ENCODE data around the gene MME.
A peak's percentile ranks its signal among the peaks of the same experiment; 100 is the strongest.
"Not testable (repeated sequence)": the region's sequence is repeated elsewhere in the genome, so short reads cannot be mapped to it uniquely, and the experiment has no call there.

MME gene

DNA sequence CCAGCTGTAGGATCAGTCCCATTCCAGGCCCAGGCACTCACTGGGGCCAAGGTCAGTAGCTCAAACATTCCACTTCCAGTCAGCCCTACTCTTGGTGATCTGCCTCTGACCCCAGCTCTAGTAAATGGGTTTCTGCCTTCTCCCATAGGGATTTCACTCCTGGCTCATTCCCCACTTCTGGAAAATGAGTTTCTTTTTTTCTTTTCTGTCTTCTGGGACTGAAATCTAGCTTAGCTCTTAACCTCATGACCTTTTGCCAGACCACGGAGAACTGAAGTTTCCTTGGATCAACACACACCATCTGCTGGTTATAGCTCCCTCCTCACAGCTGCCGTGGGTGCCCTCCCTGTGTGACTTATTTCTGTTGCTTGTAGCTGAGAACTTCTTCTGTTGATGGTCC is 21.3 kb downstream of the MME start:
- Histone ChIP-seq H3K27me3 (ENCODE audit: control insufficient read depth in 5 of 5, insufficient read depth in 4 of 5, low read length in 5 of 5) (no peaks in the 10 kb centered on the region), H3K9ac (ENCODE audit: low read length in 5 of 5) (peak overlapping the region in 2 of 5 donors; percentile 3 to 4), H3K4me3 (ENCODE audit: low read depth in 1 of 5, low read length in 5 of 5) (no peak overlapping the region), H3K4me1 (ENCODE audit: control insufficient read depth in 5 of 5, insufficient read depth in 5 of 5, low read length in 5 of 5) (peaks cover 1 to 30% (median 16%) of the 10 kb centered on the region in 5 donors), H3K9me3 (ENCODE audit: control insufficient read depth in 5 of 5, low read length in 5 of 5) (peaks cover 0 to 3% (median 0%) of the 10 kb centered on the region in 5 donors), H3K27ac (ENCODE audit: low read depth, low read length) (peak overlapping the region; percentile 90), H3K36me3 (ENCODE audit: control insufficient read depth in 5 of 5, insufficient read depth in 5 of 5, low read length in 5 of 5) (peaks cover 0 to 4% (median 0%) of the 10 kb centered on the region in 5 donors)

DNA sequence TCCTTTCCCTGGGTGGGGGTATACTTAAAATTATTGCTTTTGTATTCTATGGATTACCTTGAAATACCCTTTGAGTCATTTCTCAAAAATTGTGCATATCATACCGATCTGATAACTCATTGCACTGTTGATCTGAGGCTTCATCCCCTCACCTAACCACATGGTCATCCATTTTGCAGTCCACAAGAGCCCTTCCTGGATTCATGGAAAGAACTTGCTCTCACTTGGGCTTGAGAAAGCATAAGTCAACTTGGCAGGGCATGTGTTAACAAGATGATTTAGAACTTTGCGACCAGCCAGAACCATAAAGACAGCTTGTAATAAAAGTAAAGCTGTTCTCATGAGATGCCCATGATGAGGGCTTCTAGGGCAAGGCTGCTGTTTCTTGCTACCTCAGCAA is 22.2 kb downstream of the MME start:
- Histone ChIP-seq H3K9ac (ENCODE audit: low read length in 5 of 5) (no peak overlapping the region), H3K27me3 (ENCODE audit: control insufficient read depth in 5 of 5, insufficient read depth in 4 of 5, low read length in 5 of 5) (no peaks in the 10 kb centered on the region), H3K4me1 (ENCODE audit: control insufficient read depth in 5 of 5, insufficient read depth in 5 of 5, low read length in 5 of 5) (peaks cover 1 to 26% (median 15%) of the 10 kb centered on the region in 5 donors), H3K36me3 (ENCODE audit: control insufficient read depth in 5 of 5, insufficient read depth in 5 of 5, low read length in 5 of 5) (peaks cover 0 to 4% (median 0%) of the 10 kb centered on the region in 5 donors), H3K27ac (ENCODE audit: low read depth, low read length) (peak overlapping the region; percentile 90), H3K4me3 (ENCODE audit: low read depth in 1 of 5, low read length in 5 of 5) (no peak overlapping the region), H3K9me3 (ENCODE audit: control insufficient read depth in 5 of 5, low read length in 5 of 5) (peaks cover 0 to 3% (median 0%) of the 10 kb centered on the region in 5 donors)

DNA sequence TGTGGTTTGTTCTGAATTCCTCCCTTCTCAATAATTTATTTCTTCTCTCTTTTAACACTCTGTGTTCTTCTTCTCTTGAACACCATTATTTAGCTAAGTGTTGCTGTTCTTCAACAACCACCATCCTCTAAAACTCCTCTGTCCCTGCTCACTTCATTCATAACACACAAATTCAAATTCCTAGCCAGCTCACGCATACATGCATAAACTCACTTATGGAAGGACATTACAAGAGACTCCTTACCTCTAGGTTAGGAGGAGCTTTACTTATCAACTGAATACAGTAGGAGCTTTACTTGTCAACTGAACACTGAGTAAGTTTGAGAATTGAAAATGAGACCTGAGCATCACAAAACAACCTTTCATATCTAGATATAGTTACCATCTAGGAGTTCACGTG is 23.6 kb downstream of the MME start:
- Histone ChIP-seq H3K4me1 (ENCODE audit: control insufficient read depth in 5 of 5, insufficient read depth in 5 of 5, low read length in 5 of 5) (peaks cover 1 to 26% (median 16%) of the 10 kb centered on the region in 5 donors), H3K27ac (ENCODE audit: low read depth, low read length) (no peak overlapping the region), H3K4me3 (ENCODE audit: low read depth in 1 of 5, low read length in 5 of 5) (no peak overlapping the region)

GRCh38 chr3:155106119-155106518 is 26.0 kb downstream of the MME start:
- Histone ChIP-seq H3K9me3 (ENCODE audit: control insufficient read depth in 5 of 5, low read length in 5 of 5) (no peaks in the 10 kb centered on the region), H3K9ac (ENCODE audit: low read length in 5 of 5) (no peak overlapping the region), H3K36me3 (ENCODE audit: control insufficient read depth in 5 of 5, insufficient read depth in 5 of 5, low read length in 5 of 5) (peaks cover 0 to 4% (median 0%) of the 10 kb centered on the region in 5 donors), H3K27me3 (ENCODE audit: control insufficient read depth in 5 of 5, insufficient read depth in 4 of 5, low read length in 5 of 5) (no peaks in the 10 kb centered on the region), H3K4me1 (ENCODE audit: control insufficient read depth in 5 of 5, insufficient read depth in 5 of 5, low read length in 5 of 5) (peaks cover 1 to 29% (median 18%) of the 10 kb centered on the region in 5 donors), H3K4me3 (ENCODE audit: low read depth in 1 of 5, low read length in 5 of 5) (no peak overlapping the region), H3K27ac (ENCODE audit: low read depth, low read length) (no peak overlapping the region)

More for the DNA sequence above, 23.6 kb downstream of the MME start:
- no peaks in the 10 kb centered on the region for H3K27me3 ChIP-seq (ENCODE audit: control insufficient read depth in 5 of 5, insufficient read depth in 4 of 5, low read length in 5 of 5)
- peaks cover 0 to 3% (median 0%) of the 10 kb centered on the region in 5 donors for H3K9me3 ChIP-seq (ENCODE audit: control insufficient read depth in 5 of 5, low read length in 5 of 5)
- H3K36me3 ChIP-seq (ENCODE audit: control insufficient read depth in 5 of 5, insufficient read depth in 5 of 5, low read length in 5 of 5) = peaks cover 0 to 4% (median 0%) of the 10 kb centered on the region in 5 donors
- H3K9ac ChIP-seq (ENCODE audit: low read length in 5 of 5) = no peak overlapping the region

DNA sequence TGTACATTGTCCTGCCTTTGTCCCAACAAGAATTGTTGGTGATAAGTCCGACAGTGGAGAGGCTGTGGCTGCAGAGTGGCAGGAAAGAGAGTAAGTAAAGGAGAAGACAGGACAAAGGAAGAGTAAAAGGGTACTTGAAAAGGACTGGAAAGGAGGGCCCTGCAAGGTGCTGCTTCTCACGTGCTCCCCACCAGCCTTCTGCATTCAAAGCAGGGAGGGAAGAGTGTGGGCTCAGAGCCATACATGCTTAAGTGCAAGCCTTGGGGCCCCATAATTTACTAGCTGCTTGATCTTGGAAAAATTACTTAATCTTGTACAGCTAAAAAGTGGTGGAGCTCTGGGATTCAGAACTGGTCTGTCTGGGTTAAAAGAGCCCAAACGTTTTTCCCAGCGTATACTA is 29.9 kb downstream of the MME start:
- no peak overlapping the region for H3K27ac ChIP-seq (ENCODE audit: low read depth, low read length)
- H3K27me3 ChIP-seq (ENCODE audit: control insufficient read depth in 5 of 5, insufficient read depth in 4 of 5, low read length in 5 of 5) = no peaks in the 10 kb centered on the region
- no peak overlapping the region for H3K4me3 ChIP-seq (ENCODE audit: low read depth in 1 of 5, low read length in 5 of 5)
- H3K9me3 ChIP-seq (ENCODE audit: control insufficient read depth in 5 of 5, low read length in 5 of 5) = no peaks in the 10 kb centered on the region
- peak overlapping the region in 1 of 5 donors; percentile 48 for H3K9ac ChIP-seq (ENCODE audit: low read length in 5 of 5)
- peaks cover 0 to 10% (median 6%) of the 10 kb centered on the region in 5 donors for H3K4me1 ChIP-seq (ENCODE audit: control insufficient read depth in 5 of 5, insufficient read depth in 5 of 5, low read length in 5 of 5)
- peaks cover 0 to 4% (median 2%) of the 10 kb centered on the region in 5 donors for H3K36me3 ChIP-seq (ENCODE audit: control insufficient read depth in 5 of 5, insufficient read depth in 5 of 5, low read length in 5 of 5)

GRCh38 chr3:155110996-155111901 is 31.1 kb downstream of the MME start:
- H3K27me3 ChIP-seq (ENCODE audit: control insufficient read depth in 5 of 5, insufficient read depth in 4 of 5, low read length in 5 of 5) = no peaks in the 10 kb centered on the region
- no peak overlapping the region for H3K9ac ChIP-seq (ENCODE audit: low read length in 5 of 5)
- H3K27ac ChIP-seq (ENCODE audit: low read depth, low read length) = no peak overlapping the region
- H3K36me3 ChIP-seq (ENCODE audit: control insufficient read depth in 5 of 5, insufficient read depth in 5 of 5, low read length in 5 of 5) = peaks cover 0 to 4% (median 2%) of the 10 kb centered on the region in 5 donors
- peaks cover 0 to 10% (median 6%) of the 10 kb centered on the region in 5 donors for H3K4me1 ChIP-seq (ENCODE audit: control insufficient read depth in 5 of 5, insufficient read depth in 5 of 5, low read length in 5 of 5)
- no peak overlapping the region for H3K4me3 ChIP-seq (ENCODE audit: low read depth in 1 of 5, low read length in 5 of 5)
- no peaks in the 10 kb centered on the region for H3K9me3 ChIP-seq (ENCODE audit: control insufficient read depth in 5 of 5, low read length in 5 of 5)

DNA sequence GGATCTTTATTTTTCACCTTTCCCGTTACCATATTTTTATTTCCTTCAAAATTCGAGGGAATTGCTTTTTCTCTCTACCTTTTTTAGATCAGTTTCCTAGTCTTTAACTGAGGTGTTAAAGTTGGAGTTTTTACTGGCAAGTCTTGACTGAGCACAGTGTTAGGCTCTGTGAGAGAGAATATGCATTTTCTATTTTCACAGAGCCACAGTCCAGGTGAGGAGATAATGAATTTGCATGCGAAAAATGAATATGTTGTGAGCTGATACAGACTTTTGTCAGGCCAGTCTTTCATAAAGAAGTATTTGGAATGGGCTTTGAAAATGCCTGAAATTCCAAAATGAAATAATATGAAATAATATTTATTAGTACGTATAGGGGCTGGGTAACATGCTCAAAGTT is 31.9 kb downstream of the MME start:
- Histone ChIP-seq H3K27ac (ENCODE audit: low read depth, low read length) (no peak overlapping the region), H3K9me3 (ENCODE audit: control insufficient read depth in 5 of 5, low read length in 5 of 5) (no peaks in the 10 kb centered on the region), H3K27me3 (ENCODE audit: control insufficient read depth in 5 of 5, insufficient read depth in 4 of 5, low read length in 5 of 5) (no peaks in the 10 kb centered on the region), H3K36me3 (ENCODE audit: control insufficient read depth in 5 of 5, insufficient read depth in 5 of 5, low read length in 5 of 5) (peaks cover 0 to 4% (median 2%) of the 10 kb centered on the region in 5 donors), H3K4me1 (ENCODE audit: control insufficient read depth in 5 of 5, insufficient read depth in 5 of 5, low read length in 5 of 5) (peaks cover 0 to 14% (median 6%) of the 10 kb centered on the region in 5 donors), H3K9ac (ENCODE audit: low read length in 5 of 5) (no peak overlapping the region), H3K4me3 (ENCODE audit: low read depth in 1 of 5, low read length in 5 of 5) (no peak overlapping the region)

DNA sequence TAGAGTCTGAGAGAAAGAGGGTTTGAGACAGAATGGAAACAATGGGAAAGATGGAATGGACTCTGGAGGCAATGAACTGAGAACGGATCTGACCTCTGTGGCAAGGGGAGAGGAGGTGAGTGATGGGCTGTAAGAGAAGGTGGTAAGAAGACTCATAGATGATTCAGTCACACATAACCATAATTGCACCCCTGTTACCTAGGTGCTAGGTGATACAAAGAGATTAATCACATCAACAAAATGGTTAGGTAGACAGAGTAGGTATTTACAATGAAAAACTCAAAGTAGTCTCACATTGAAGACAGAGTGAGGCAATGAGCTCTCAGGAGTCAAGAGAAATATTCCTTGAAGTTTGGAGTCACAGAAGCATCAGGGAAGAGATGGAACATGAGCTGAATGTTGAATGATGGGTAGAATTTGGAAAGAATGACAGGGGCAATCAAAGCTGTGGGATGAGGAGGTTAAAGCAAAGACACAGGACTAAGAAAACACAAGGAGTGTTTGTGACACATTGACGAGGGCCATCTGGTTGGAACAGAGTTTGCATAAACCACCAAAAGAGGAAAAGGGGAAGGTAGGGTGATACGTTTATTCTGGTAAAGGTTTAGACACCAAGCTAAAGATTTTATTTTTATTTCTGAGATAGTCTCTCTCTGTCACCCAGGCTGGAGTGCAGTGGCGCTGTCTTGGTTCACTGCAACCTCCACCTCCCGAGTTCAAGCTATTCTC is 32.7 kb downstream of the MME start:
- Histone ChIP-seq H3K4me1 (ENCODE audit: control insufficient read depth in 5 of 5, insufficient read depth in 5 of 5, low read length in 5 of 5) (peaks cover 0 to 16% (median 7%) of the 10 kb centered on the region in 5 donors), H3K27ac (ENCODE audit: low read depth, low read length) (no peak overlapping the region), H3K27me3 (ENCODE audit: control insufficient read depth in 5 of 5, insufficient read depth in 4 of 5, low read length in 5 of 5) (no peaks in the 10 kb centered on the region)

GRCh38 chr3:155124745-155125144 is 44.6 kb downstream of the MME start:
- not testable (repeated sequence) for H3K9me3 ChIP-seq (ENCODE audit: control insufficient read depth in 5 of 5, low read length in 5 of 5); H3K4me3 ChIP-seq (ENCODE audit: low read depth in 1 of 5, low read length in 5 of 5); H3K27me3 ChIP-seq (ENCODE audit: control insufficient read depth in 5 of 5, insufficient read depth in 4 of 5, low read length in 5 of 5); H3K4me1 ChIP-seq (ENCODE audit: control insufficient read depth in 5 of 5, insufficient read depth in 5 of 5, low read length in 5 of 5); H3K27ac ChIP-seq (ENCODE audit: low read depth, low read length); H3K9ac ChIP-seq (ENCODE audit: low read length in 5 of 5)
- peaks cover 0 to 23% (median 2%) of the 10 kb centered on the region in 5 donors for H3K36me3 ChIP-seq (ENCODE audit: control insufficient read depth in 5 of 5, insufficient read depth in 5 of 5, low read length in 5 of 5)

More for the DNA sequence above, 32.7 kb downstream of the MME start:
- Histone ChIP-seq H3K36me3 (ENCODE audit: control insufficient read depth in 5 of 5, insufficient read depth in 5 of 5, low read length in 5 of 5) (peaks cover 0 to 6% (median 3%) of the 10 kb centered on the region in 5 donors), H3K9ac (ENCODE audit: low read length in 5 of 5) (no peak overlapping the region), H3K4me3 (ENCODE audit: low read depth in 1 of 5, low read length in 5 of 5) (no peak overlapping the region), H3K9me3 (ENCODE audit: control insufficient read depth in 5 of 5, low read length in 5 of 5) (no peaks in the 10 kb centered on the region)

DNA sequence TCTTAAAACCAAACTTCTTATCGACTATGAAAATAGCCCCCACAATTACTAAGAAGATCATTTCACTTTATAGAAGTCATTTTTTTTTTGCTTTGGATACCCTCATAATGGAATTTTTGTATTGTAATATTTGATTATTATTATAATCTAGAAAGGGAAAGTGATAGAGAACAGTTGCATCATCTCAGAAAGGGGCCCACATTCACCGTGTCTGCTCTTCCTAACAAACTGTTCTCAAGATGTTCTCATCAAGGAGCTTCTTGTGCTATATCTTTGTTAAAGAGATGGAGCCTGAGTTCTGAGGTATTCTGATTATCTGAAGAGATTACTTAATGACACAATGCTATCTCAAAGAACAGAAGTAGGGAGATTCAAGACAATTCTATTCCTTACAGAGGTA is 49.3 kb downstream of the MME start:
- Histone ChIP-seq H3K27ac (ENCODE audit: low read depth, low read length) (no peak overlapping the region), H3K4me1 (ENCODE audit: control insufficient read depth in 5 of 5, insufficient read depth in 5 of 5, low read length in 5 of 5) (peaks cover 0 to 3% (median 0%) of the 10 kb centered on the region in 5 donors), H3K36me3 (ENCODE audit: control insufficient read depth in 5 of 5, insufficient read depth in 5 of 5, low read length in 5 of 5) (peaks cover 0 to 31% (median 2%) of the 10 kb centered on the region in 5 donors), H3K9ac (ENCODE audit: low read length in 5 of 5) (no peak overlapping the region), H3K27me3 (ENCODE audit: control insufficient read depth in 5 of 5, insufficient read depth in 4 of 5, low read length in 5 of 5) (no peaks in the 10 kb centered on the region), H3K4me3 (ENCODE audit: low read depth in 1 of 5, low read length in 5 of 5) (no peak overlapping the region), H3K9me3 (ENCODE audit: control insufficient read depth in 5 of 5, low read length in 5 of 5) (no peaks in the 10 kb centered on the region)
